BE2C (cell line): ENCODE results near the gene CLHC1.

Experiments
- DNase-seq: peaks from one replicate; pipeline ENCODE4 v3.0.0-alpha.2; 2020
- H3K27me3 ChIP-seq: fragments of 250-450 bp; sonication (Bioruptor Pico); 2 replicates; pipeline ENCODE4 v1.5.1; 2020; ENCODE audit warnings: mild to moderate bottlenecking
- H3K36me3 ChIP-seq: fragments of 250-450 bp; sonication (Bioruptor Pico); 2 replicates; pipeline ENCODE4 v1.5.1; 2020; ENCODE audit warnings: mild to moderate bottlenecking
- H3K4me1 ChIP-seq: fragments of 250-450 bp; sonication (Bioruptor Pico); 2 replicates; pipeline ENCODE4 v1.5.1; 2020
- H3K4me3 ChIP-seq: 2 replicates; pipeline ENCODE4 v1.5.1; 2011; ENCODE audit warnings: low read depth, low read length
- H3K9me3 ChIP-seq: fragments of 250-450 bp; sonication (Bioruptor Pico); 2 replicates; pipeline ENCODE4 v1.5.1; 2020
- TF ChIP-seq, protein P1 (sequence below): IDR thresholded peaks from 2 replicates; pipeline ENCODE4 v1.5.1; 2012; ENCODE audit warnings: mild to moderate bottlenecking, low read depth, low read length

Gene CLHC1

GRCh38 chr2:55152475-55153412 lies 79.3 kb downstream of the CLHC1 start:
- TF ChIP-seq, protein P1, sequence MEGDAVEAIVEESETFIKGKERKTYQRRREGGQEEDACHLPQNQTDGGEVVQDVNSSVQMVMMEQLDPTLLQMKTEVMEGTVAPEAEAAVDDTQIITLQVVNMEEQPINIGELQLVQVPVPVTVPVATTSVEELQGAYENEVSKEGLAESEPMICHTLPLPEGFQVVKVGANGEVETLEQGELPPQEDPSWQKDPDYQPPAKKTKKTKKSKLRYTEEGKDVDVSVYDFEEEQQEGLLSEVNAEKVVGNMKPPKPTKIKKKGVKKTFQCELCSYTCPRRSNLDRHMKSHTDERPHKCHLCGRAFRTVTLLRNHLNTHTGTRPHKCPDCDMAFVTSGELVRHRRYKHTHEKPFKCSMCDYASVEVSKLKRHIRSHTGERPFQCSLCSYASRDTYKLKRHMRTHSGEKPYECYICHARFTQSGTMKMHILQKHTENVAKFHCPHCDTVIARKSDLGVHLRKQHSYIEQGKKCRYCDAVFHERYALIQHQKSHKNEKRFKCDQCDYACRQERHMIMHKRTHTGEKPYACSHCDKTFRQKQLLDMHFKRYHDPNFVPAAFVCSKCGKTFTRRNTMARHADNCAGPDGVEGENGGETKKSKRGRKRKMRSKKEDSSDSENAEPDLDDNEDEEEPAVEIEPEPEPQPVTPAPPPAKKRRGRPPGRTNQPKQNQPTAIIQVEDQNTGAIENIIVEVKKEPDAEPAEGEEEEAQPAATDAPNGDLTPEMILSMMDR: no peak
- H3K27me3 ChIP-seq: no peaks in the 10 kb centered on the region
- H3K36me3 ChIP-seq: no peaks in the 10 kb centered on the region
- H3K4me1 ChIP-seq: 0 out of 2 replicates have a peak, but pooled peaks cover 3% of the 10 kb centered on the region
- DNase-seq: no peak
- no peaks in the 10 kb centered on the region for H3K9me3 ChIP-seq
- no peak overlapping the region for H3K4me3 ChIP-seq

DNA sequence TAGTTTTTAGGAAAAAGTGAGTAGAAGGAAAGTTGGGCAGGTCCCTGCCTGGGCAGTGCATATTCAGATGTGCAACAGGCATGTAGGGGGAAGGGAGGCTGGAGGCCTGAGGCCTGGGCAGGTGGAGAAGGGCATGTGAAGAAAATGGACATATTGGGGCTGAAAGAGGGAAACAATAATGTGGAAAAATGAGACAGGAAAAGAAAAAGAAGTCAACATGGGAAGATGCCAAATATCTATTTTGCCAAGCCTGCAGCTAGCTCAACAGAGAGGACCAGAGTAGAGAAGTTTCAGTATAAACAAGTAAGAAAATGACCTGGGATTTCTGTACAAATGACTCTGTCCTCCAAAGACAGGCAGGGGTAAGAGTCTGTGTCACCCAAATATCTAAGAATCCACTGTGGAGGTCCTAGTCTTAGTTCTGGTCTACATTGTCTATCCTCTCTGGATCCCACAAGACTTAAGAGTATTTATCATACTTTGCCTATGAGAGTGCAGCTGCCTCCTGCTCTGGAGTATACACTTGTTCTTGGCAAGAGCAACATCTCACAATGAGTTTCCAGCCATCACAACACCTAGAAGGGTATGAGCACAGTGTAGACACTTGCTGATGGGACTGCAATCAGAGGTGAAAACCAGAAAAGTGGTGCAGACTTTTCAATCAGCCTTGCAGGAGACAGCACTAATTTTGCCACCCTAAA lies 80.2 kb downstream of the CLHC1 start:
- Histone ChIP-seq H3K4me1 (no peaks in the 10 kb centered on the region), H3K36me3 (no peaks in the 10 kb centered on the region), H3K9me3 (no peaks in the 10 kb centered on the region), H3K27me3 (no peaks in the 10 kb centered on the region), H3K4me3 (no peak overlapping the region)
- DNase-seq: no peak
- TF ChIP-seq, protein P1: no peak

DNA sequence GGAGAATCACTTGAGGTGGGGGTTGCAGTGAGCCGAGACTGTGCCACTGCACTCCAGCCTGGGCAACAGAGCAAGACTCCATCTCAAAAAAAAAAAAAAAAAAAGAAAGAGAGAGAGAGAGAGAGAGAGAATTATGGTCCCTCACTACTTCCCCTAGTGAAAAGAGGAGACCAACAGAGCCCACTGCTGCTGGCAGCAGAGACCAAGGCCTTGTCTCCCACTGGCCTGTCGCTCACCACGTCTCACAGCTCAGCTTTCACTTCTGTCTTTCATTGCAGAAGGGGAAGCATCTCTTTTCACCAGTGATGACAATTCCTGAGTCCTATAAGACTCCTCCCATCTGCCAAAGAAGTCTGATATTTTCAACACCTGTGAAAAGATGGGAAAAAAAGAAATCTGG lies 81.3 kb downstream of the CLHC1 start:
- TF ChIP-seq, protein P1: no peak
- Histone ChIP-seq H3K9me3 (no peaks in the 10 kb centered on the region), H3K4me3 (no peak overlapping the region), H3K27me3 (no peaks in the 10 kb centered on the region), H3K4me1 (no peaks in the 10 kb centered on the region), H3K36me3 (no peaks in the 10 kb centered on the region)
- no peak for DNase-seq

GRCh38 chr2:55148269-55148668 lies 83.8 kb downstream of the CLHC1 start:
- Histone ChIP-seq H3K4me3 (no peak overlapping the region), H3K27me3 (no peaks in the 10 kb centered on the region), H3K9me3 (no peaks in the 10 kb centered on the region), H3K36me3 (no peaks in the 10 kb centered on the region), H3K4me1 (no peaks in the 10 kb centered on the region)
- TF ChIP-seq, protein P1: no peak
- no peak for DNase-seq

DNA sequence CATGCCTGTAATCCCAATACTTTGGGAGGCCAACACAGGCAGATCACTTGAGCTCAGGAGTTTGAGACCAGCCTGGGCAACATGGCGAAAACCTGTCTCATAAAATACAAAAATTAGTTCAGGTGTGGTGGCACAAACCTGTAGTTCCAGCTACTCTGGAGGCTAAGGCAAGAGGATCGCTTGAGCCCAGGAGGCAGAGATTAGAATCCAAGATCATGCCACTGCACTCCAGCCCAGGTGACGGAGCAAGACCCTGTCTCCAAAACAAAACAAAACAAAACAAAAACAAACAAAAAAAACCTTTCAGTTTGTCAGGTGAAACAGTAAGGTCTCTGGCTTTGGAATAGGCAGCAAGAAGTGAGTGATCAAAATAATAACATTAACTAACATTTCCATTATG lies 84.6 kb downstream of the CLHC1 start:
- Histone ChIP-seq H3K9me3 (no peaks in the 10 kb centered on the region), H3K4me1 (no peaks in the 10 kb centered on the region), H3K27me3 (no peaks in the 10 kb centered on the region), H3K4me3 (no peak overlapping the region), H3K36me3 (no peaks in the 10 kb centered on the region)
- DNase-seq: no peak
- TF ChIP-seq, protein P1: no peak

DNA sequence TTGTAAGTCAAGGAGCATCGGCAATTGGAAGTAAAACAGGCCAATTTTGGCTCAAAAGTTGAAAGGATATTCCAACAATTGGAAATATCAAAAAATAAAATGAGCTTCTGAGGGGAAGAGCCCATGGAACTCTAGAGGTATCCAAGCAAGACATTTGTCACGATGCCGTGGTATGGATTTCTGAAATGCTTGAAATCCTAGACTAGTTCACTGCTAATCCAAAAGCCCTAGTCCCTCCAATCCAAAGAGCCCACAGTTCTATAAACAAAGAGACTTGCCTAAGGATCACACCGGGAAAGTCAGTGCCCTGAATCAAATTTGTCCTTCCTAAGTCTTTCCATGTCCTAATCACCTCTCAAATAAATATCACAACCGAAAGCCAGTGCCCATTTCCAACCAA lies 85.1 kb downstream of the CLHC1 start:
- DNase-seq: no peak
- Histone ChIP-seq H3K36me3 (no peaks in the 10 kb centered on the region), H3K4me1 (no peaks in the 10 kb centered on the region), H3K9me3 (no peaks in the 10 kb centered on the region), H3K27me3 (no peaks in the 10 kb centered on the region), H3K4me3 (no peak overlapping the region)
- TF ChIP-seq, protein P1: no peak
